Endodermal cell (in vitro differentiated cells): ENCODE results near the gene ADGRG3. TPM values are rescaled to one million over a fixed set of nuclear protein-coding genes. Genes with fewer than 3 reads are reported as not detected.

ENCODE experiments used
- DNase-seq: peaks from one replicate; pipeline ENCODE4 v3.0.0-alpha.2; 2017
- H3K27ac ChIP-seq: 2 replicates; pipeline ENCODE4 v1.5.1; 2013; ENCODE audit warnings: mild to moderate bottlenecking, low read depth, low read length, moderate library complexity
- H3K27me3 ChIP-seq: 2 replicates; pipeline ENCODE4 v1.6.1; 2013; ENCODE audit warnings: mild to moderate bottlenecking, low read length, moderate library complexity; ENCODE audit not compliant: insufficient read depth, control insufficient read depth, poor library complexity, severe bottlenecking
- H3K36me3 ChIP-seq: 2 replicates; pipeline ENCODE4 v1.7.0; 2013; ENCODE audit warnings: mild to moderate bottlenecking, low read length, moderate library complexity; ENCODE audit not compliant: control insufficient read depth, insufficient read depth
- H3K4me1 ChIP-seq: one replicate; pipeline ENCODE4 v1.7.0; 2013; ENCODE audit warnings: low read length; ENCODE audit not compliant: control insufficient read depth, insufficient read depth
- H3K4me3 ChIP-seq: 2 replicates; pipeline ENCODE4 v1.5.1; 2013; ENCODE audit warnings: mild to moderate bottlenecking, low read length, moderate library complexity
- H3K9ac ChIP-seq: 2 replicates; pipeline ENCODE4 v1.6.1; 2013; ENCODE audit warnings: mild to moderate bottlenecking, low read length, moderate library complexity; ENCODE audit not compliant: poor library complexity, severe bottlenecking; ENCODE audit errors: extremely low read depth
- H3K9me3 ChIP-seq: 2 replicates; pipeline ENCODE4 v1.6.1; 2013; ENCODE audit warnings: mild to moderate bottlenecking, low read length, moderate library complexity; ENCODE audit not compliant: control insufficient read depth
- H3K27ac Mint-ChIP-seq: 2 replicates; pipeline ENCODE4 v1.8.0; 2020; ENCODE audit warnings: mixed read lengths
- H3K27me3 Mint-ChIP-seq: 2 replicates; pipeline ENCODE4 v1.8.0; 2021; ENCODE audit warnings: mild to moderate bottlenecking, mixed read lengths; ENCODE audit not compliant: insufficient read depth
- H3K36me3 Mint-ChIP-seq: 2 replicates; pipeline ENCODE4 v1.8.0; 2020; ENCODE audit warnings: low read depth, mixed read lengths
- H3K4me1 Mint-ChIP-seq: 2 replicates; pipeline ENCODE4 v1.8.0; 2020; ENCODE audit warnings: mixed read lengths
- H3K4me3 Mint-ChIP-seq: 2 replicates; pipeline ENCODE4 v1.8.0; 2020; ENCODE audit warnings: mild to moderate bottlenecking, moderate library complexity, mixed read lengths
- H3K9me3 Mint-ChIP-seq: 2 replicates; pipeline ENCODE4 v1.8.0; 2020; ENCODE audit warnings: mild to moderate bottlenecking, mixed read lengths
- CTCF ChIP-seq: fragments of 200-600 bp; sonication (generic); conservative IDR thresholded peaks from 2 replicates; pipeline ENCODE4 v1.5.0; 2021; ENCODE audit warnings: antibody characterized with exemption, mild to moderate bottlenecking
- WGBS, 2 experiments: methylation state at CpG; one replicate each; pipeline versions ENCODE4 v1.1.5 to v1.1.7; 2013; ENCODE audit warnings: missing lambda C conversion rate in 2 of 2, mixed read lengths in 1 of 2; ENCODE audit not compliant: insufficient coverage in 1 of 2, insufficient read length in 1 of 2; 5-methylcytosine and 5-hydroxymethylcytosine counted together
- total RNA-seq, 2 donors: library from RNA; stranded (reverse); fragmentation: NEBNext Ultra II Directional in 1 of 2; extraction: Animal tissue kit (Norgen Biotek cat#: 25700) in 1 of 2; gene quantifications; 2 replicates in 1 of 2; 3 replicates in 1 of 2; pipeline ENCODE4 v1.2.1, GENCODE V29; 2021

The ADGRG3 gene
- total RNA-seq, 2 donors from 2014 or later: not detected

GRCh38 chr16:57643147-57643874, 24.8 kb upstream of the ADGRG3 start:
- Mint-ChIP-seq H3K27ac (no peak overlapping the region), H3K36me3 (no peaks in the 10 kb centered on the region), H3K4me1 (no peaks in the 10 kb centered on the region), H3K9me3 (no peaks in the 10 kb centered on the region), H3K27me3 (peaks cover 10% of the 10 kb centered on the region), H3K4me3 (no peak overlapping the region)
- DNase-seq: no peak
- no peaks in the 10 kb centered on the region for H3K9me3 ChIP-seq
- H3K36me3 ChIP-seq: no peaks in the 10 kb centered on the region
- no peaks in the 10 kb centered on the region for H3K4me1 ChIP-seq
- WGBS, 2 experiments: 65 to 79% methylated on average over 2 to 7 of the region's 7 CpGs
- no peak for TF ChIP-seq CTCF
- peaks cover 7% of the 10 kb centered on the region for H3K27me3 ChIP-seq
- H3K9ac ChIP-seq: no peak overlapping the region
- peak overlapping the region; percentile 24 for H3K27ac ChIP-seq
- H3K4me3 ChIP-seq: no peak overlapping the region

DNA sequence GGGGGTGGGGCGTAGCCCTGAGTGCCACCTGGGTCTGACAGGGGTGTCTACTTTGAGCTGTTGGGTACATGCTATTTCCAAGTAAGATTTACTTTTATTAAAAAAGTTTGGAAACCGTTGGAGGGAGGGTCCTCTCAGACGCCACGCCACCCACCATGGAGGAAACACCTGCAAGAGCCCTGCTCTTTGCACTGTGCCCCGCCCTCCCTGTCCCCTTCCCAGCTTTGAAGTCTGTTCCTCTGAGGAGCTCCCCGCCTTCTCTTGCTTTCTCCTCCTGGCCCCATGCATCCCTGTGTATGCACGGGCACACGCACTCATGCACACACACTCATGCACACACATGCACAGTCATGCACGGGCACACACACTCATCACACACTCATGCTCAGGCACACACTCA, 24.2 kb upstream of the ADGRG3 start:
- Histone ChIP-seq H3K4me1 (no peaks in the 10 kb centered on the region), H3K27ac (no peak overlapping the region), H3K9me3 (no peaks in the 10 kb centered on the region), H3K36me3 (no peaks in the 10 kb centered on the region), H3K4me3 (no peak overlapping the region), H3K27me3 (peaks cover 7% of the 10 kb centered on the region), H3K9ac (no peak overlapping the region)
- 87 to 89% methylated on average over 8 to 9 of the region's 9 CpGs for WGBS, 2 experiments
- H3K36me3 Mint-ChIP-seq: no peaks in the 10 kb centered on the region
- no peak overlapping the region for H3K4me3 Mint-ChIP-seq
- no peak for TF ChIP-seq CTCF
- no peaks in the 10 kb centered on the region for H3K9me3 Mint-ChIP-seq
- no peak for DNase-seq
- H3K4me1 Mint-ChIP-seq: no peaks in the 10 kb centered on the region
- H3K27ac Mint-ChIP-seq: no peak overlapping the region
- H3K27me3 Mint-ChIP-seq: peaks cover 10% of the 10 kb centered on the region

DNA sequence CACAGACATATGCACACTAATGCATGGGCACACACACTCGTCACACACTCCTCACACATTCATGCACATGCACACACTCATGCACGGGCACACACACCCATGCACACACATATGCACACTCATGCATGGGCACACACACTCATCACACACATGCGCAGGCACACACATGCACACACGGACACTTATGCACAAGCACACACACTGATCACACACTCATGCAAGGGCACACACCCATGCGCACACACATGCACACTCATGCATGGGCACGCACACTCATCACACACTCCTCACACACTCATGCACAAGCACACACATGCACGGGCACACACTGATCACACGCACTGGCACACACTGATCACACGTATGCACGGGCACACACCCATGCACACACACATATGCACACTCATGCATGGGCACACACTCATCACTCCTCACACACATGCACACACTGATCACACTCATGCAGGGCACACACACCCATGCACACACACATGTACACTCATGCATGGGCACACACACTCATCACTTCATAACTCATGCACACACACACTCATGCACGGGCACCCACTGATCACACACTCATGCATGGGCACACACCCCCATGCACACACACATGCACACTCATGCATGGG, 23.6 kb upstream of the ADGRG3 start:
- peaks cover 5% of the 10 kb centered on the region for H3K27me3 ChIP-seq
- Mint-ChIP-seq H3K27me3 (peaks cover 10% of the 10 kb centered on the region), H3K4me1 (no peaks in the 10 kb centered on the region), H3K4me3 (no peak overlapping the region), H3K36me3 (no peaks in the 10 kb centered on the region), H3K9me3 (no peaks in the 10 kb centered on the region), H3K27ac (no peak overlapping the region)
- H3K36me3 ChIP-seq: no peaks in the 10 kb centered on the region
- H3K4me3 ChIP-seq: no peak overlapping the region
- no peaks in the 10 kb centered on the region for H3K4me1 ChIP-seq
- DNase-seq: no peak
- H3K9ac ChIP-seq: no peak overlapping the region
- H3K27ac ChIP-seq: no peak overlapping the region
- TF ChIP-seq CTCF: no peak
- H3K9me3 ChIP-seq: no peaks in the 10 kb centered on the region
- 88 to 89% methylated on average over 5 to 11 of the region's 11 CpGs for WGBS, 2 experiments
